Neural progenitor cell (in vitro differentiated cells): ENCODE measurements around the gene USP35. TPM values are rescaled to one million over a fixed set of nuclear protein-coding genes. Genes with fewer than 3 reads are reported as not detected.
"Not testable (repeated sequence)": the region's sequence is repeated elsewhere in the genome, so short reads cannot be mapped to it uniquely, and the experiment has no call there.

Experiments
- DNase-seq: peaks from one replicate; pipeline ENCODE4 v3.0.0-alpha.2; 2016; ENCODE audit warnings: low spot score
- H2AFZ ChIP-seq: fragments of 200-600 bp; sonication (generic); replicated peaks from 2 replicates; pipeline ENCODE4 v1.6.1; 2016; ENCODE audit warnings: antibody characterized with exemption
- H3F3A ChIP-seq: fragments of 200-600 bp; sonication (generic); 2 replicates; pipeline ENCODE4 v1.6.1; 2016; ENCODE audit warnings: antibody characterized with exemption, low read depth
- H3K27ac ChIP-seq: fragments of 200-600 bp; sonication (generic); 2 replicates; pipeline ENCODE4 v1.5.1; 2016; ENCODE audit warnings: mild to moderate bottlenecking
- H3K27me3 ChIP-seq: fragments of 200-600 bp; sonication (generic); 2 replicates; pipeline ENCODE4 v1.6.1; 2016; ENCODE audit warnings: mild to moderate bottlenecking, moderate library complexity
- H3K36me3 ChIP-seq: fragments of 200-600 bp; sonication (generic); 2 replicates; pipeline ENCODE4 v1.5.1; 2016
- H3K4me1 ChIP-seq: fragments of 200-600 bp; sonication (generic); 2 replicates; pipeline ENCODE4 v1.6.1; 2016; ENCODE audit warnings: mixed run types
- H3K4me2 ChIP-seq: fragments of 200-600 bp; sonication (generic); 2 replicates; pipeline ENCODE4 v1.6.1; 2016
- H3K4me3 ChIP-seq: fragments of 200-600 bp; sonication (generic); 2 replicates; pipeline ENCODE4 v1.5.1; 2016
- H3K79me2 ChIP-seq: fragments of 200-600 bp; sonication (generic); 2 replicates; pipeline ENCODE4 v1.6.1; 2016; ENCODE audit warnings: low read depth
- H3K9ac ChIP-seq: fragments of 200-600 bp; sonication (generic); 2 replicates; pipeline ENCODE4 v1.6.1; 2016
- H3K9me3 ChIP-seq: fragments of 200-600 bp; sonication (generic); 2 replicates; pipeline ENCODE4 v1.5.1; 2016; ENCODE audit warnings: low read depth
- H4K20me1 ChIP-seq: fragments of 200-600 bp; sonication (generic); 2 replicates; pipeline ENCODE4 v1.6.1; 2016; ENCODE audit warnings: low read depth
- H3K27ac Mint-ChIP-seq: 3 replicates; pipeline ENCODE4 v1.8.0; 2021; ENCODE audit warnings: mixed read lengths
- H3K27me3 Mint-ChIP-seq: 2 replicates; pipeline ENCODE4 v1.8.0; 2022; ENCODE audit warnings: low read depth, mild to moderate bottlenecking, inconsistent platforms, moderate library complexity, mixed read lengths; ENCODE audit not compliant: insufficient read depth
- H3K36me3 Mint-ChIP-seq: 3 replicates; pipeline ENCODE4 v1.8.0; 2021; ENCODE audit warnings: mixed read lengths
- H3K4me1 Mint-ChIP-seq: 3 replicates; pipeline ENCODE4 v1.8.0; 2021; ENCODE audit warnings: mixed read lengths
- H3K4me3 Mint-ChIP-seq: 3 replicates; pipeline ENCODE4 v1.8.0; 2021; ENCODE audit warnings: mild to moderate bottlenecking, moderate library complexity, mixed read lengths
- H3K9me3 Mint-ChIP-seq: 3 replicates; pipeline ENCODE4 v1.8.0; 2020; ENCODE audit warnings: mixed read lengths
- EZH2 ChIP-seq: fragments of 200-600 bp; sonication (generic); IDR thresholded peaks from 2 replicates; pipeline ENCODE4 v1.6.1; 2017; ENCODE audit warnings: antibody characterized with exemption, mild to moderate bottlenecking, moderate library complexity
- EZH2phosphoT487 ChIP-seq: fragments of 200-600 bp; sonication (generic); IDR thresholded peaks from 2 replicates; pipeline ENCODE4 v1.6.1; 2017; ENCODE audit warnings: antibody characterized with exemption
- total RNA-seq: library from RNA; depleted of rRNA; stranded (reverse); fragments of >200 nt; gene quantifications from 2 replicates; pipeline ENCODE4 v1.2.3, GENCODE V29; 2015; ENCODE audit warnings: low replicate concordance
- TF ChIP-seq, protein P1 (sequence below): fragments of 200-600 bp; sonication (generic); IDR thresholded peaks from 2 replicates; pipeline ENCODE4 v1.5.1; 2017; ENCODE audit warnings: antibody characterized with exemption, mild to moderate bottlenecking

USP35 gene
- total RNA-seq, 1 donor from 2014 or later = 4.2 TPM

DNA sequence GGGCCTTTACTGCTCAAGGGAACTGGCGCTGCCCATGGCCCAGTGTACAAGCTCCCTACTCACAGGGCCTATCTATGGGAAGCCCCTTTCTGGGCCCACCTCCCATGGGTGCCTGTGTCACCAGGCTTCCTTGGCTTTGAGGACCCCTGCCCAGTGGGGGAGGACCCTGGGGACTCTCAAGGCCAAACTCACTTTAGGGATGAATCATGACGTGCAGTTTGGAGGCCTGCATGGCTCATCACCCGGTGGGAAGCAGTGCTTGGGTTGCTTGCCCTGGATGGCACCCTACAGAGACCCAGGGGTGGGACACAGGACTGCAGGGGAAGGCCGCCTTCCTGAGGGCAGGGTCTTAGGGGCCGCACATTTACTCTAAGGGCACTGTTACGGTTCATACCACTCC, 16.8 kb upstream of the USP35 start:
- H3K27ac Mint-ChIP-seq = no peak overlapping the region
- DNase-seq = no peak
- H3K27ac ChIP-seq = no peak overlapping the region

DNA sequence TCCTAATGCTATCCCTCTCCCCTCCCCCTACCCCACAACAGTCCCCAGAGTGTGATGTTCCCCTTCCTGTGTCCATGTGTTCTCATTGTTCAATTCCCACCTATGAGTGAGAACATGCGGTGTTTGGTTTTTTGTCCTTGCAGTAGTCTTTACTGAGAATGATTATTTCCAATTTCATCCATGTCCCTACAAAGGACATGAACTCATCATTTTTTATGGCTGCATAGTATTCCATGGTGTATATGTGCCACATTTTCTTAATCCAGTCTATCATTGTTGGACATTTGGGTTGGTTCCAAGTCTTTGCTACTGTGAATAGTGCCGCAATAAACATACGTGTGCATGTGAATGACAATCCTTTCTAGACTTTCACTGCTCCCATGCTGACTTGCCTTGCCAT, 12.9 kb upstream of the USP35 start:
- not testable (repeated sequence) for H3K4me3 Mint-ChIP-seq, H2AFZ ChIP-seq, H3K4me3 ChIP-seq, H3K4me1 Mint-ChIP-seq, H3K4me2 ChIP-seq, H3K27ac Mint-ChIP-seq, H3K4me1 ChIP-seq, H3K9me3 Mint-ChIP-seq, H3K27me3 Mint-ChIP-seq, H4K20me1 ChIP-seq, H3K27me3 ChIP-seq, H3K36me3 ChIP-seq, H3K9me3 ChIP-seq, H3K36me3 Mint-ChIP-seq, H3K9ac ChIP-seq, H3K27ac ChIP-seq, H3K79me2 ChIP-seq, DNase-seq, H3F3A ChIP-seq

More for the DNA sequence above, 16.8 kb upstream of the USP35 start:
- Histone ChIP-seq H3K4me3 (no peak overlapping the region), H3K9me3 (no peaks in the 10 kb centered on the region), H2AFZ (no peak overlapping the region), H3K79me2 (no peaks in the 10 kb centered on the region), H3F3A (no peaks in the 10 kb centered on the region), H3K27me3 (no peaks in the 10 kb centered on the region), H4K20me1 (no peaks in the 10 kb centered on the region), H3K36me3 (no peaks in the 10 kb centered on the region), H3K4me1 (no peaks in the 10 kb centered on the region), H3K9ac (no peak overlapping the region), H3K4me2 (no peak overlapping the region)
- Mint-ChIP-seq H3K9me3 (no peaks in the 10 kb centered on the region), H3K36me3 (peaks cover 10% of the 10 kb centered on the region), H3K4me3 (no peak overlapping the region), H3K4me1 (no peaks in the 10 kb centered on the region), H3K27me3 (peaks cover 4% of the 10 kb centered on the region)
- TF ChIP-seq EZH2 = no peak
- TF ChIP-seq, protein P1, sequence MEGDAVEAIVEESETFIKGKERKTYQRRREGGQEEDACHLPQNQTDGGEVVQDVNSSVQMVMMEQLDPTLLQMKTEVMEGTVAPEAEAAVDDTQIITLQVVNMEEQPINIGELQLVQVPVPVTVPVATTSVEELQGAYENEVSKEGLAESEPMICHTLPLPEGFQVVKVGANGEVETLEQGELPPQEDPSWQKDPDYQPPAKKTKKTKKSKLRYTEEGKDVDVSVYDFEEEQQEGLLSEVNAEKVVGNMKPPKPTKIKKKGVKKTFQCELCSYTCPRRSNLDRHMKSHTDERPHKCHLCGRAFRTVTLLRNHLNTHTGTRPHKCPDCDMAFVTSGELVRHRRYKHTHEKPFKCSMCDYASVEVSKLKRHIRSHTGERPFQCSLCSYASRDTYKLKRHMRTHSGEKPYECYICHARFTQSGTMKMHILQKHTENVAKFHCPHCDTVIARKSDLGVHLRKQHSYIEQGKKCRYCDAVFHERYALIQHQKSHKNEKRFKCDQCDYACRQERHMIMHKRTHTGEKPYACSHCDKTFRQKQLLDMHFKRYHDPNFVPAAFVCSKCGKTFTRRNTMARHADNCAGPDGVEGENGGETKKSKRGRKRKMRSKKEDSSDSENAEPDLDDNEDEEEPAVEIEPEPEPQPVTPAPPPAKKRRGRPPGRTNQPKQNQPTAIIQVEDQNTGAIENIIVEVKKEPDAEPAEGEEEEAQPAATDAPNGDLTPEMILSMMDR = no peak
- TF ChIP-seq EZH2phosphoT487 = no peak

DNA sequence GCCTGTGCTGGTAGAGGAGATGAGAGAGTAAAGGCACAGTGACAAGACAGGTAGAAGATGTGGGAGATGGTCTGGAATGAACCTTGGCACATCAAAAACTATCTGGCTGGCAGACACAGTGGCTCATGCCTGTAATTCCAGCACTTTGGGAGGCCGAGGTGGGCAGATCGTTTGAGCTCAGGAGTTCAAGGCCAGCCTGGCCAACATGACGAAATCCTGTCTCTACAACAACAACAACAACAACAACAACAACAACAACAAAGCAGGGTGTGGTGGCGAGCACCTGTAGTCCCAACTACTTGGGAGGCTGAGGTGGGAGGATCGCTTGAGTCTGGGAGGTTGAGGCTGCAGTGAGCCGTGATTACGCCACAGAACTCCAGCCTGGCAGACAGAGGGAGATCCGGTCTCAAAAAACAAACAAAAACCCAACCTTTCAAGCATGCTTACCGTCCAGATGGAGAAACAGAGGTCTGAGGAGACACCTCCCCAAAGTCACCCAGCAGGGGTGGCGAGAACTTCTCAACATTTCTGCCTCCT, 12.0 kb upstream of the USP35 start:
- H3K36me3 Mint-ChIP-seq = peaks cover 10% of the 10 kb centered on the region
- H3K4me3 Mint-ChIP-seq = no peak overlapping the region
- no peak for DNase-seq
- no peaks in the 10 kb centered on the region for H3K9me3 Mint-ChIP-seq
- Histone ChIP-seq H3F3A (no peaks in the 10 kb centered on the region), H3K79me2 (no peaks in the 10 kb centered on the region), H2AFZ (no peak overlapping the region), H4K20me1 (no peaks in the 10 kb centered on the region), H3K9ac (no peak overlapping the region), H3K27me3 (no peaks in the 10 kb centered on the region), H3K4me2 (no peak overlapping the region), H3K4me3 (no peak overlapping the region), H3K36me3 (no peaks in the 10 kb centered on the region), H3K9me3 (no peaks in the 10 kb centered on the region), H3K27ac (no peak overlapping the region), H3K4me1 (peaks cover 6% of the 10 kb centered on the region)
- no peaks in the 10 kb centered on the region for H3K4me1 Mint-ChIP-seq
- no peak overlapping the region for H3K27ac Mint-ChIP-seq
- peaks cover 5% of the 10 kb centered on the region for H3K27me3 Mint-ChIP-seq
- TF ChIP-seq EZH2phosphoT487 = no peak

DNA sequence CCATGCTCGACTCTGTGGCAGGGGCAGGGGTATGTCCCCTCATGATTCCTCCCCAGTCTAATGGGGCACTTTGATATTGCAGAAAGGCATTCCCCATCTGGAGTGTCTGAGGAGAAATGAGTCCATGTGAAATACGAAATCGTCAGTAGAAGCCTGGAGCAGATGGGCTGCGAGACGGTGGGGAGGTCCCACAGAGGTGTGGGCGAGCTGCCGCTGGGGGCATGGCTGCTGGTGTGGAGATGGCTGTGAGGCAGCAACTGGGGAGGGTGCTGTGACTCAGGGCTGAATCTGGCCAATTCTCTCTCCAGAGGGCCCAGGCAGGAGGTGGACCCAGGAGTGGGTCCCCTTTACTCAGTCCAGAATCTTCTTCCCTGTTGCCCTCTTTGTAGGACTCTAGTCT, 11.5 kb upstream of the USP35 start:
- Mint-ChIP-seq H3K4me1 (no peaks in the 10 kb centered on the region), H3K27me3 (peaks cover 5% of the 10 kb centered on the region), H3K36me3 (peaks cover 10% of the 10 kb centered on the region), H3K27ac (no peak overlapping the region), H3K4me3 (no peak overlapping the region), H3K9me3 (no peaks in the 10 kb centered on the region)
- Histone ChIP-seq H3K79me2 (no peaks in the 10 kb centered on the region), H3K4me1 (peaks cover 6% of the 10 kb centered on the region), H3K4me2 (no peak overlapping the region), H3K36me3 (no peaks in the 10 kb centered on the region), H3K27ac (no peak overlapping the region), H3K27me3 (no peaks in the 10 kb centered on the region), H3K9ac (no peak overlapping the region), H3K9me3 (no peaks in the 10 kb centered on the region), H3K4me3 (no peak overlapping the region), H2AFZ (no peak overlapping the region), H4K20me1 (no peaks in the 10 kb centered on the region), H3F3A (no peaks in the 10 kb centered on the region)
- TF ChIP-seq EZH2phosphoT487 = no peak
- TF ChIP-seq, protein P1 = no peak
- no peak for TF ChIP-seq EZH2
- DNase-seq = no peak
